Fibroblast of villous mesenchyme (primary cell): ENCODE data around the gene PICALM. TPM values are rescaled to one million over a fixed set of nuclear protein-coding genes. Genes with fewer than 3 reads are reported as not detected.
"Not testable (repeated sequence)": the region's sequence is repeated elsewhere in the genome, so short reads cannot be mapped to it uniquely, and the experiment has no call there.

Source experiments
- DNase-seq: peaks from one replicate; pipeline ENCODE4 v3.0.0-alpha.2; 2010; ENCODE audit warnings: low read depth
- H3K4me3 ChIP-seq: 2 replicates; pipeline ENCODE4 v1.5.1; 2011; ENCODE audit warnings: low read depth, mild to moderate bottlenecking, low read length
- CTCF ChIP-seq: IDR thresholded peaks from 2 replicates; pipeline ENCODE4 v1.5.1; 2012; ENCODE audit warnings: low read depth, mild to moderate bottlenecking, low read length; ENCODE audit not compliant: insufficient read depth
- total RNA-seq: library from RNA; depleted of rRNA; stranded (reverse); fragments of >200 nt; gene quantifications from 2 replicates; pipeline ENCODE4 v1.2.3, GENCODE V29; 2012

PICALM gene
- total RNA-seq, 1 donor = 388 TPM

GRCh38 chr11:86099874-86100273, 31.0 kb upstream of the PICALM start:
- TF ChIP-seq CTCF = no peak
- no peak for DNase-seq

GRCh38 chr11:86097980-86098379, 29.1 kb upstream of the PICALM start:
- DNase-seq = no peak
- no peak overlapping the region for H3K4me3 ChIP-seq
- no peak for TF ChIP-seq CTCF

More at GRCh38 chr11:86099874-86100273, 31.0 kb upstream of the PICALM start:
- H3K4me3 ChIP-seq = no peak overlapping the region

GRCh38 chr11:86091566-86091965, 22.7 kb upstream of the PICALM start:
- DNase-seq = peak; percentile 59
- TF ChIP-seq CTCF = no peak
- no peak overlapping the region for H3K4me3 ChIP-seq

- no peak overlapping the region for H3K4me3 ChIP-seq
- no peak for DNase-seq
- no peak for TF ChIP-seq CTCF
Observed at GRCh38 chr11:86091086-86091485, 22.2 kb upstream of the PICALM start.

GRCh38 chr11:86089659-86090058, 20.8 kb upstream of the PICALM start:
- DNase-seq = peak; percentile 24

GRCh38 chr11:86087688-86088087, 18.8 kb upstream of the PICALM start:
- DNase-seq, H3K4me3 ChIP-seq: not testable (repeated sequence)

More at GRCh38 chr11:86089659-86090058, 20.8 kb upstream of the PICALM start:
- H3K4me3 ChIP-seq = no peak overlapping the region
- TF ChIP-seq CTCF = no peak

- TF ChIP-seq CTCF = no peak
- DNase-seq = no peak
- H3K4me3 ChIP-seq = no peak overlapping the region
Observed at GRCh38 chr11:86087256-86087655, 18.4 kb upstream of the PICALM start.
